Lower leg skin (tissue), 4 donors: ENCODE measurements around the gene MYL4. TPM values are rescaled to one million over a fixed set of nuclear protein-coding genes. Genes with fewer than 3 reads are reported as not detected.

ENCODE experiments used
- DNase-seq, 2 donors: peaks; one replicate each; pipeline ENCODE4 v3.0.0-alpha.2; 2019; ENCODE audit warnings: low spot score in 2 of 2
- H3K4me3 ChIP-seq: fragments of 200-600 bp; sonication (generic); 2 replicates; pipeline ENCODE4 v1.5.1; 2017; ENCODE audit warnings: mild to moderate bottlenecking, low read depth; ENCODE audit not compliant: poor library complexity, severe bottlenecking
- CTCF ChIP-seq, 3 donors: fragments of 450-650 bp; IDR thresholded peaks; one replicate each; pipeline ENCODE4 v1.5.1; 2016; ENCODE audit warnings: antibody characterized with exemption in 3 of 3, mild to moderate bottlenecking in 3 of 3, moderate library complexity in 2 of 3
- POLR2A ChIP-seq, 2 donors: fragments of 450-650 bp; IDR thresholded peaks; one replicate each; pipeline ENCODE4 v1.6.1; 2016 to 2017; ENCODE audit warnings: antibody characterized with exemption in 2 of 2, mild to moderate bottlenecking in 1 of 2, moderate library complexity in 1 of 2
- WGBS, 2 donors: methylation state at CpG; one replicate each; pipeline ENCODE4 v1.1.5; 2018; 5-methylcytosine and 5-hydroxymethylcytosine counted together
- intact Hi-C: fragments of 100-400 bp; cut with DNase I; formaldehyde crosslinking; loops from one replicate; pipeline ENCODE4 v1.15.0; 2023; ENCODE audit warnings: low total_unique reads
- total RNA-seq, 4 donors: library from RNA; depleted of rRNA; stranded (reverse); fragments of >200 nt; gene quantifications; one replicate each; pipeline ENCODE4 v1.1.0, GENCODE V29; 2016

Gene MYL4
- total RNA-seq, 4 donors from 2014 or later, result 0.49 TPM; not detected in 3

DNA sequence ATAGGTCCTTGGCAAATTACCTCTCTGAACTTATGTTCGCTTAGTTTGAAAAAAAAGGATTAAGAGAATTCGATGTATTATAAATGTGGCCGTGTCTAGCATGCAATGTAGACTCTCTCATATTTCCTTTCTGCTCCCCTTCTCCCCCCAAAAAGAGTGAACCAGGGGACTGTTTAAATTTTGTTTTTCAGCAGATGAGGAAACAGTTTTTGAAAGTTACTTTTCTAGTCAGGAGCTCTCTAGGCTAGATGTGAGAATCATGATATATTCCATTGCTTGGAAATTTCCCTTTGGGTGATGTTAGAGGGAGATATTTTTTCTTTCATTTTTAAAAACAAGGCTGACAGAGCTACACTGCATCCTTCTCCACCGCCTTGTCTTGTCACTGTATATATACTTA, 18.9 kb upstream of the MYL4 start:
- TF ChIP-seq CTCF (IDR thresholded peaks at IDR 0.05) (no peak), POLR2A (IDR thresholded peaks at IDR 0.05) (no peak)
- intact Hi-C loops, result no loop called here
- 96 to 97% methylated on average over 4 of the region's 4 CpGs for WGBS, 2 donors
- no peak for DNase-seq
- H3K4me3 ChIP-seq, result no peak overlapping the region

DNA sequence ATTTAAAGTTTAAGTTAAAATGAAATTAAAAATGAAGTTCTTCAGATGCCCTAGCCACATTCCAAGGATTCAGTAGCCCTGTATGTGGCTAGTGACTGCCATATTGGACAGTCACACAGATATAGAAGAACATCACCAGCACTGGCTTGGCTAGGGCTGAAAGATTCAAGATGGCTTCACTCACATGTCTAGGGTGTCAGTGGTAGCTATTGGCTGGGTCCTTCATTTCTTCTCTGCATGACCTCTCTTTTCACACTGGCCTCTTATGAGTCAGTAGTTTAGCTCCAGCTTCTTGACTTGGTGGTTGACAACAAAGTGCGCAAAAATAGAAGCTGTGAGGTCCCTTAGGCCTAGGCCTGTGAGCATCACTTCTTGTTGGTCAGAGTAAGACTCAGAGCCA, 18.4 kb upstream of the MYL4 start:
- intact Hi-C loops, result no loop called here
- no peak for DNase-seq
- H3K4me3 ChIP-seq, result no peak overlapping the region
- TF ChIP-seq CTCF (IDR thresholded peaks at IDR 0.05) (no peak), POLR2A (IDR thresholded peaks at IDR 0.05) (no peak)
- 100% methylated on average over 1 of the region's 1 CpG for WGBS, 2 donors

DNA sequence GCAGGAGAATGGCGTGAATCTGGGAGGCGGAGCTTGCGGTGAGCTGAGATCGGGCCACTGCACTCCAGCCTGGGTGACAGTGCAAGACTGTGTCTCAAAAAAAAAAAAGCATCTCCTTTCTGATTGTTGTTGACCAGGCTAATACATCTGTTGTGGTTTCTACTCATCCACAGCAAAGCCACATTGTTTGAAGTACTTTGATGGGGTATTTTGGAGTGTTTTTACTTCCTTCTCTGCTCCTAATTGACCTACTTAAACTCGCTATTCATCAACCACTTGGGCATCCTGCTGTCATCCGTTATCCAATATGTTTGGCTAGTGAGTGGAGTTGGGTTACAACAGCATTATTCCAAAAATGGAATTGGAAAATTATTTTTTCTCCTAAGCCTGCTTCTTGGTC, 16.6 kb upstream of the MYL4 start:
- H3K4me3 ChIP-seq, result no peak overlapping the region
- intact Hi-C loops, result no loop called here
- no peak for TF ChIP-seq POLR2A (IDR thresholded peaks at IDR 0.05)
- TF ChIP-seq CTCF (IDR thresholded peaks at IDR 0.05), result no peak
- no peak for DNase-seq
- 72 to 75% methylated on average over 6 of the region's 6 CpGs for WGBS, 2 donors

DNA sequence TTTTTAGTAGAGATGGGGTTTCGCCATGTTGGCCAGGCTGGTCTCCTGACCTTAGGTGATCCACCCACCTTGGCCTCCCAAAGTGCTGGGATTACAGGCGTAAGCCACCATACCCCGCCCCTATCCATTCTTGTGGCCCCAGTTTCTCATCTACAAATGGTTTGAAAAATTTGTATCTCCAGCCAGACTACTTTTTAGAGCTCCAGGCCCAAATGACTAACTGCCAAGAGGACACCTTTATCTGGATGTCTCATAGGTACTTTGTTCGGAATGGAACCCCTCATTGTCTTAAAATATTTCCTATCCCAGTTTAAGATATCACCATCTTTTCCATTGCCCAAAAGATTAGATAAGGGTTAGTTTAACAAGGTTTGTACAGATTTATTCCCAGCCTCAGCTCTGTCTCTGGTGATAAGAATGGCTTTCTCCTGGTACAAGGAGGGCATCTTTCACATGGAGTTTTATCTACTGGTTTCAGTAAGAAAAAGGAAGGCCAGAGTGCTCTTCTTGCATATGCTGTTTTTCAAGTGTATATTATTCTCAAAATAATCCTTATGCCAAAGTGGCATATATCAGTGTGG, 15.1 kb upstream of the MYL4 start:
- WGBS, 2 donors, result 96 to 97% methylated on average over 4 of the region's 4 CpGs

GRCh38 chr17:47197821-47198220, 11.3 kb upstream of the MYL4 start:
- TF ChIP-seq CTCF (IDR thresholded peaks at IDR 0.05) (no peak), POLR2A (IDR thresholded peaks at IDR 0.05) (no peak)
- intact Hi-C loops, result no loop called here
- no peak for DNase-seq
- H3K4me3 ChIP-seq, result no peak overlapping the region

More for the DNA sequence above, 15.1 kb upstream of the MYL4 start:
- TF ChIP-seq POLR2A (IDR thresholded peaks at IDR 0.05), result no peak
- no peak for TF ChIP-seq CTCF (IDR thresholded peaks at IDR 0.05)
- no peak for DNase-seq
- H3K4me3 ChIP-seq, result no peak overlapping the region
- intact Hi-C loops, result no loop called here

- intact Hi-C loops, result no loop called here
- no peak overlapping the region for H3K4me3 ChIP-seq
- WGBS, 2 donors, result 95 to 96% methylated on average over 8 of the region's 8 CpGs
- DNase-seq, result no peak
- TF ChIP-seq POLR2A (IDR thresholded peaks at IDR 0.05) (no peak), CTCF (IDR thresholded peaks at IDR 0.05) (no peak)
Measured at GRCh38 chr17:47199627-47200324, 9.4 kb upstream of the MYL4 start.
